LNCAP (cell line): ENCODE results near the gene MRI1.

Source experiments
- CTCF ChIP-seq: fragments of 450-650 bp; IDR thresholded peaks from 2 replicates; pipeline ENCODE4 v1.5.1; 2017; ENCODE audit warnings: mild to moderate bottlenecking

Gene MRI1

DNA sequence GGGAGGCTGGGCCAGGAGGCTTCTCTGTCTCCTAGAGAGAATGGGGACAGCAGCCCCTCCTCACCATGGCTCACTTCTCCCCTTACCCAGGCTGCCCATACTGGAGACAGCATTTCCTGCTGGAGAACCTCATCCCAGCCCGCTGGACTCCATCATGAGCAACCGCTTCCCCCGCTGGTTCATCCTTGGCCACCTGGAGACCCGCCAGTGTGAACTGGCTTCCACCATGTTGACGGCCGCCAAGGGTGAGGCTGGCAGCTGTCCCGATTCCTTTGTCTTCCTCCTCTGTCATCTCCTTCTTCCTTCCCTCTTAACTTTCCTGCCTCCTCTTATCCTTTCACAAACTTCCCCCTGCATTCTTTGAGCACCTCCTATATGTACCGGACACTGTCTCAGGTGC, 58.9 kb downstream of the MRI1 start:
- TF ChIP-seq CTCF, result no peak
